Measurements from ENCODE around the gene AKAP7. TPM values are rescaled to one million over a fixed set of nuclear protein-coding genes. Genes with fewer than 3 reads are reported as not detected.
A peak's percentile ranks its signal among the peaks of the same experiment; 100 is the strongest.

AKAP7 gene
- polyA plus RNA-seq, 6 donors from 2014 or later = 6.9 to 33.8 (median 10.5) TPM

GRCh38 chr6:131216246-131216645 is 81.0 kb downstream of the AKAP7 start:
- no peak overlapping the region for H3K4me3 Mint-ChIP-seq
- DNase-seq (no peak), ATAC-seq (ENCODE audit: low read depth in 2 of 2) (no peak)
- H3K36me3 Mint-ChIP-seq = peaks cover 7 to 23% of the 10 kb centered on the region in 2 donors
- H3K4me1 Mint-ChIP-seq = peaks cover 6 to 12% (median 9%) of the 10 kb centered on the region in 3 donors
- H3K9me3 Mint-ChIP-seq = no peaks in the 10 kb centered on the region
- H3K27ac Mint-ChIP-seq = no peak overlapping the region
- no peaks in the 10 kb centered on the region for H3K27me3 Mint-ChIP-seq

- Mint-ChIP-seq H3K36me3 (peaks cover 17 to 27% of the 10 kb centered on the region in 2 donors), H3K4me3 (no peak overlapping the region), H3K27me3 (no peaks in the 10 kb centered on the region), H3K9me3 (no peaks in the 10 kb centered on the region), H3K4me1 (peaks cover 0 to 7% (median 0%) of the 10 kb centered on the region in 3 donors), H3K27ac (no peak overlapping the region)
- no peak for DNase-seq
- ATAC-seq (ENCODE audit: low read depth in 2 of 2) = no peak
Observed at GRCh38 chr6:131222773-131223172, 87.5 kb downstream of the AKAP7 start.

GRCh38 chr6:131223416-131223815 is 88.1 kb downstream of the AKAP7 start:
- DNase-seq = no peak
- ATAC-seq (ENCODE audit: low read depth in 2 of 2) = no peak
- H3K27ac Mint-ChIP-seq = no peak overlapping the region
- no peaks in the 10 kb centered on the region for H3K9me3 Mint-ChIP-seq
- H3K36me3 Mint-ChIP-seq = peaks cover 17 to 27% of the 10 kb centered on the region in 2 donors
- H3K4me1 Mint-ChIP-seq = peaks cover 0 to 9% (median 0%) of the 10 kb centered on the region in 3 donors
- no peak overlapping the region for H3K4me3 Mint-ChIP-seq
- no peaks in the 10 kb centered on the region for H3K27me3 Mint-ChIP-seq

GRCh38 chr6:131225127-131225526 is 89.9 kb downstream of the AKAP7 start:
- Mint-ChIP-seq H3K9me3 (peaks cover 0 to 6% (median 0%) of the 10 kb centered on the region in 7 donors), H3K4me1 (peaks cover 0 to 9% (median 0%) of the 10 kb centered on the region in 3 donors), H3K27ac (peak overlapping the region in 2 of 6 donors; percentile 24 to 65), H3K4me3 (no peak overlapping the region), H3K36me3 (peaks cover 17 to 21% of the 10 kb centered on the region in 2 donors), H3K27me3 (no peaks in the 10 kb centered on the region)
- ATAC-seq (ENCODE audit: low read depth in 2 of 2) (no peak), DNase-seq (no peak)

GRCh38 chr6:131225959-131226358 is 90.7 kb downstream of the AKAP7 start:
- H3K4me3 Mint-ChIP-seq = no peak overlapping the region
- DNase-seq (no peak), ATAC-seq (ENCODE audit: low read depth in 2 of 2) (no peak)
- peaks cover 0 to 6% (median 0%) of the 10 kb centered on the region in 7 donors for H3K9me3 Mint-ChIP-seq
- H3K36me3 Mint-ChIP-seq = peaks cover 13 to 15% of the 10 kb centered on the region in 2 donors
- no peak overlapping the region for H3K27ac Mint-ChIP-seq
- no peaks in the 10 kb centered on the region for H3K27me3 Mint-ChIP-seq
- H3K4me1 Mint-ChIP-seq = peaks cover 0 to 9% (median 0%) of the 10 kb centered on the region in 3 donors

- no peaks in the 10 kb centered on the region for H3K27me3 Mint-ChIP-seq
Observed at GRCh38 chr6:131226459-131227157, 91.3 kb downstream of the AKAP7 start.

GRCh38 chr6:131227158-131227543 is 91.9 kb downstream of the AKAP7 start:
- H3K9me3 Mint-ChIP-seq = peaks cover 0 to 6% (median 0%) of the 10 kb centered on the region in 7 donors
- H3K4me1 Mint-ChIP-seq = peaks cover 0 to 6% (median 0%) of the 10 kb centered on the region in 3 donors
- DNase-seq (no peak), ATAC-seq (ENCODE audit: low read depth in 2 of 2) (no peak)
- H3K36me3 Mint-ChIP-seq = peaks cover 2 to 4% of the 10 kb centered on the region in 2 donors
- H3K4me3 Mint-ChIP-seq = no peak overlapping the region
- H3K27ac Mint-ChIP-seq = peak overlapping the region in 2 of 6 donors; percentile 39 to 79
- no peaks in the 10 kb centered on the region for H3K27me3 Mint-ChIP-seq

More at GRCh38 chr6:131226459-131227157, 91.3 kb downstream of the AKAP7 start:
- H3K4me1 Mint-ChIP-seq = peaks cover 0 to 9% (median 0%) of the 10 kb centered on the region in 3 donors
- DNase-seq = no peak
- H3K9me3 Mint-ChIP-seq = peaks cover 0 to 6% (median 0%) of the 10 kb centered on the region in 7 donors
- no peak overlapping the region for H3K4me3 Mint-ChIP-seq
- H3K36me3 Mint-ChIP-seq = peaks cover 7 to 9% of the 10 kb centered on the region in 2 donors
- ATAC-seq (ENCODE audit: low read depth in 2 of 2) = no peak
- peak overlapping the region in 1 of 6 donors; percentile 79 for H3K27ac Mint-ChIP-seq

- no peak for ATAC-seq (ENCODE audit: low read depth in 2 of 2)
- Mint-ChIP-seq H3K27ac (no peak overlapping the region), H3K9me3 (peaks cover 0 to 6% (median 1%) of the 10 kb centered on the region in 7 donors), H3K27me3 (no peaks in the 10 kb centered on the region), H3K36me3 (no peaks in the 10 kb centered on the region), H3K4me1 (peaks cover 0 to 6% (median 0%) of the 10 kb centered on the region in 3 donors), H3K4me3 (no peak overlapping the region)
- no peak for DNase-seq
Observed at GRCh38 chr6:131231103-131231502, 95.8 kb downstream of the AKAP7 start.

- ATAC-seq (ENCODE audit: low read depth in 2 of 2) = no peak
- H3K4me3 Mint-ChIP-seq = no peak overlapping the region
- H3K27me3 Mint-ChIP-seq = no peaks in the 10 kb centered on the region
- H3K27ac Mint-ChIP-seq = no peak overlapping the region
- no peak for DNase-seq
- H3K9me3 Mint-ChIP-seq = peaks cover 0 to 6% (median 1%) of the 10 kb centered on the region in 7 donors
- H3K4me1 Mint-ChIP-seq = peaks cover 0 to 4% (median 0%) of the 10 kb centered on the region in 3 donors
- no peaks in the 10 kb centered on the region for H3K36me3 Mint-ChIP-seq
Observed at GRCh38 chr6:131231891-131232290, 96.6 kb downstream of the AKAP7 start.

- peaks cover 3 to 7% (median 7%) of the 10 kb centered on the region in 3 donors for H3K4me1 Mint-ChIP-seq
- H3K27ac Mint-ChIP-seq = peak overlapping the region in 1 of 6 donors; percentile 30
- DNase-seq (no peak), ATAC-seq (ENCODE audit: low read depth in 2 of 2) (no peak)
- H3K36me3 Mint-ChIP-seq = no peaks in the 10 kb centered on the region
- no peaks in the 10 kb centered on the region for H3K9me3 Mint-ChIP-seq
- H3K4me3 Mint-ChIP-seq = no peak overlapping the region
- no peaks in the 10 kb centered on the region for H3K27me3 Mint-ChIP-seq
Observed at GRCh38 chr6:131244942-131245341, 109.7 kb downstream of the AKAP7 start.

GRCh38 chr6:131250122-131250521 is 114.9 kb downstream of the AKAP7 start:
- Mint-ChIP-seq H3K27ac (peak overlapping the region in 2 of 6 donors; percentile 51 to 87), H3K4me1 (peaks cover 19 to 26% (median 22%) of the 10 kb centered on the region in 3 donors), H3K36me3 (peaks cover 0 to 11% of the 10 kb centered on the region in 2 donors), H3K4me3 (peak overlapping the region in 7 of 8 donors; percentile 55 to 89 (median 82)), H3K27me3 (no peaks in the 10 kb centered on the region), H3K9me3 (no peaks in the 10 kb centered on the region)
- peak; percentile 87 to 90 for ATAC-seq (ENCODE audit: low read depth in 2 of 2)
- DNase-seq = peak; percentile 51

- H3K4me3 Mint-ChIP-seq = peak overlapping the region in 6 of 8 donors; percentile 55 to 89 (median 79)
- DNase-seq = no peak
- H3K27ac Mint-ChIP-seq = no peak overlapping the region
- no peaks in the 10 kb centered on the region for H3K9me3 Mint-ChIP-seq
- H3K4me1 Mint-ChIP-seq = peaks cover 22 to 27% (median 26%) of the 10 kb centered on the region in 3 donors
- H3K27me3 Mint-ChIP-seq = no peaks in the 10 kb centered on the region
- no peak for ATAC-seq (ENCODE audit: low read depth in 2 of 2)
- peaks cover 0 to 11% of the 10 kb centered on the region in 2 donors for H3K36me3 Mint-ChIP-seq
Observed at GRCh38 chr6:131250936-131251335, 115.7 kb downstream of the AKAP7 start.

- ATAC-seq (ENCODE audit: low read depth in 2 of 2) = no peak
- H3K27ac Mint-ChIP-seq = peak overlapping the region in 1 of 6 donors; percentile 0
- no peaks in the 10 kb centered on the region for H3K27me3 Mint-ChIP-seq
Observed at GRCh38 chr6:131251590-131252199, 116.4 kb downstream of the AKAP7 start.

More at GRCh38 chr6:131251590-131252199, 116.4 kb downstream of the AKAP7 start:
- H3K4me3 Mint-ChIP-seq = peak overlapping the region in 2 of 8 donors; percentile 20 to 35
- no peak for DNase-seq
- H3K36me3 Mint-ChIP-seq = peaks cover 0 to 11% of the 10 kb centered on the region in 2 donors
- H3K4me1 Mint-ChIP-seq = peaks cover 22 to 27% (median 27%) of the 10 kb centered on the region in 3 donors
- H3K9me3 Mint-ChIP-seq = no peaks in the 10 kb centered on the region
